Measurements from ENCODE around the gene USP50.
"Not testable (repeated sequence)": the region's sequence is repeated elsewhere in the genome, so short reads cannot be mapped to it uniquely, and the experiment has no call there.

USP50 gene

GRCh38 chr15:50503144-50503543, 43.3 kb downstream of the USP50 start:
- DNase-seq (ENCODE audit: low spot score), result no peak

- no peak for DNase-seq (ENCODE audit: low spot score)
Observed at GRCh38 chr15:50501815-50502214, 44.7 kb downstream of the USP50 start.

- no peak for DNase-seq (ENCODE audit: low spot score)
Observed at GRCh38 chr15:50500352-50500751, 46.1 kb downstream of the USP50 start.

DNA sequence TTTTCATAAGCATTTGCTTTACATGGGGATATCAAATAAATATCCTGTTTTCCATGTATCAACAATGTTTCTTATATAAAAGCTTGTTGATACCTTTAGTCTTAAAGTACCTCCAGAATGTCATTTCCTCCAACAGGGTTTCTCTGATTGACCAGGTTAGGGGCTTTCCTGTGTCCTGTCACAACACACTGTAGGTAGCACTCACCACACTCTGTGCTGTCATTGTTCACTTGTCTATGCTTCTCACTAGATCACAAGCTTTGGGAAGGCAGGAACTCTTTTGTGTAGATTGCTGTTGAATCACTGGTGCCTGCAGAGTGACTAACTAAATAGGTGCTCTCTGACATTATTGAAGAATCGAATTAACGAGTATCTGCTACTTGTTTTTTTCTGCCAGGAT, 49.8 kb downstream of the USP50 start:
- no peak for DNase-seq (ENCODE audit: low spot score)

DNA sequence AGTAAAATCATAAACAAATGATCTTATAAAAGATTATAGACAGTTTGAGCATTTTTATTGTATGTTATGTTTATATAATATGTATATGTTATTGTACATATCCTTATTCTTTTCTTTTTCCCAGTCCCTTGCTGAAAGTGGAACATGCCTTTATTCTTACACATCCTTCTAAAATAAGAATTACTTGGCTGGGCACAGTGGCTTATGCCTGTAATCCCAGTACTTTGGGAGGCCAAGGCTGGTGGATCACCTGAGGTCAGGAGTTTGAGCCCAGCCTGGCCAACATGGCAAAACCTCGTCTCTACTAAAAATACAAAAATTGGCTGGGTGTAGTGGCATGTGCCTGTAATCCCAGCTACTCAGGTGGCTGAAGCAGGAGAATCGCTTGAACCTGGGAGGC, 51.9 kb downstream of the USP50 start:
- not testable (repeated sequence) for DNase-seq (ENCODE audit: low spot score)

DNA sequence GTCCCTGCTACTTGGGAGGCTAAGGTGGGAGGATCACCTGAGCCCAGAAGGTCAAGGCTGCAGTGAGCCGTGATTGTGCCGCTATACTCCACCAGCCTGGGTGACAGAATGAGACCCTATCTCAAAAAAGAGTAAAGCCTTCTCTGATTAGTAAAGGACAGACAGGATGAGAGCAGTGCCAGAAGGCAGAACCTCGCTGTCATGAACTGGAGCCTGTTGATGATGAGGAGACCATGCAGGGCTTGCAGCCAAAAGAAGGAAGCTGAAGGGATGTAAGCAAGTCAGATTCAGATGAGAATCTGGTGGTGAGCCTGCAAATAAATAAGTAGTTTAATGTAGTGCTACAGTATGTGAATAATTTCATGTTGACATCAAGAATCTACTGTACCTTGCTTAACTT, 52.8 kb downstream of the USP50 start:
- DNase-seq (ENCODE audit: low spot score), result no peak

GRCh38 chr15:50487287-50487686, 59.2 kb downstream of the USP50 start:
- no peak for DNase-seq (ENCODE audit: low spot score)

GRCh38 chr15:50485389-50485788, 61.1 kb downstream of the USP50 start:
- no peak for DNase-seq (ENCODE audit: low spot score)

DNA sequence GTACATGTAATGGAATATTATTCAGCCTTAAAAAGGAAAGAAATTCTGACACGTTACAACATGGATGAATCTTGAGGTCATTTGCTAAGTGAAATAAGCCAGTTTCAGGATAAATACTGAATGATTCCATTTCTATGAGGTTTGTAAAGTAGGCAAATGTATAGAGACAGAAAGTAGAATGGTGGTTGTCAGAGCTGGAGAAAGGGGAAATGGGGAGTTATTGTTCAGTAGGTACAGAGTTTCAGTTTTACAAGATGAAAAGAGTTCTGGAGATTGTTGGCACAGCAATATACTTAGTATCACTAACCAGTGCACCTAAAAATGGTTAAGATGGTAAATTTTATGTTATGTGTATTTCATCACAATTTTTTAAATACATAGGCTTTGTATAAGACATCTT, 61.7 kb downstream of the USP50 start:
- no peak for DNase-seq (ENCODE audit: low spot score)

DNA sequence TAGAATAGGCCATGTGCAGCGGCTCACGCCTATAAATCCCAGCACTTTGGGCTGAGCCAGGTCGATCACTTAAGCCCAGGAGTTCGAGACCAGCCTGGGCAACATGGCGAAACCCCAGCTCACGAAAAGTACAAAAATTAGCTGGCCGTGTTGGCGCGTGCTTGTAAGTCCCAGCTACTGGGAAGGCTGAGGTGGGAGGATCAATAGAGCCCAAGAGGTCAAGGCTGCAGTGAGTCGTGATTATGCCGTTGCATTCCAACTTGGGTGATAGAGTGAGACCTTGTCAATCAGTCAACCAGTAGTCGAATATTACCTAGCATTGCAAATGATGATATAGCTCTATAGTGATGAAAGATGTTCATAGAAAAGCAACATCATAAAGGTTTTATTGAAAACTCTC, 70.3 kb downstream of the USP50 start:
- DNase-seq (ENCODE audit: low spot score), result no peak

DNA sequence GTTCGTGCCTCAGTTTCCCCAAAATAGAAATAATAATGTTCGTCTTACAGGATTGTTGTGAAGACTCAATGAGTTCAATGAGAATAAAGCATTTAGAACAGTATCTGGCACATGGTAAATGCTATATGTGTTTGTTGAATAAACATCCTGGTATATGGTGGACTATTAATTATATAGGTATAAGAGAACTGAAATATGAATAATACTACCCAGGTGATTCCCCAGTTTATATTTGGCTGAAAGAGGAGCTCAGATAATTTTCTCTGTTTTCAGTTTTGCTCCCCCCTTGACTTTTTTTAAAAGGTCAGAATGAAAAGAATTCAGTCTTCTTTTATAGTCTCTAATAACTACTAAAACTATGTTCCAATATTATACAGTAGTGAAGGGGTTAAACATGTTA, 75.4 kb downstream of the USP50 start:
- DNase-seq (ENCODE audit: low spot score), result no peak

GRCh38 chr15:50463423-50464358, 82.8 kb downstream of the USP50 start:
- DNase-seq (ENCODE audit: low spot score), result peak; percentile 22

DNA sequence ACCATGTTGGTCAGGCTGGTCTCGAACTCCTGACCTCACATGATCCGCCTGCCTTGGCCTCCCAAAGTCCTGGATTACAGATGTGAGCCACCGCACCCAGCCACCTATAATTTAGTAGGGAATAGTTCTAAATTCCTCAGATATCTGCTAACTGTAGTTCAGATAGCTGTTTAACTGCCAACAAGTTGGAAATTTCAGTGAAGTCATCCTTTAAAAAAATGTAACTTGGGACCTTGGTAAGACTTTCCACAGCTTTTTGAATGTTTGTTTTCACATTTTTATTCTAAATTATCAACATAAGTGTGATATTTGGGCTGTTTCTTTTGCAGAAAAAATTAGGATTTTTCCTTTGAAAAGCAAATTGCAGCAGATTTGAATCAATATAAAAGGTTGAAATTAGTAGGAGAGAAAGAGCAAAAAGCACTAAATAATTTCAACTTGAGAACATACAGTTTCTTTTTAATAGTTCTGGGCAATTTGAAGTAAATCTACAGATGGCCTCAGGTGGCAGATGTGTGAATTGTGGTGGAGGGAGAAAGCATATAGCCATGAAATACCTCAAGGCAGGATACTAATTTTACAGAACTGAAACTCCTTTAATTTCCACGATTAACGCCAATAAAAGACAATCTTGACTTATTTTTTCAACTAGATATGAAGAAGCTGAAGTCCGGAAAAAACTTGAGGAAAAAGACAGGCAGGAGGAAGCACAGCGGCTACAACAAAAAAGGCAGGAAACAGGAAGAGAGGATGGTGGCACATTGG, 87.9 kb downstream of the USP50 start:
- DNase-seq (ENCODE audit: low spot score), result no peak

- peak; percentile 4 for DNase-seq (ENCODE audit: low spot score)
Observed at GRCh38 chr15:50452927-50453326, 93.5 kb downstream of the USP50 start.

Measured in AG08396 (cell line).